Smooth muscle cell of the pulmonary artery (primary cell): Measurements from ENCODE around the gene ABCA4. TPM values are rescaled to one million over a fixed set of nuclear protein-coding genes. Genes with fewer than 3 reads are reported as not detected.

ENCODE experiments used
- total RNA-seq: library from RNA; depleted of rRNA; stranded (reverse); fragments of >200 nt; gene quantifications from 2 replicates; pipeline ENCODE4 v1.2.3, GENCODE V29; 2014

Gene ABCA4
- 0.65 and 0.83 TPM in 2 replicates for total RNA-seq

GRCh38 chr1:94120991-94121390 is at the start of gene ABCA4:
ABCA4 (minus strand) TSS chr1:94121148; CDS start chr1:94121045, 103 bp downstream.

Other genes with a start within 250 kb of the ABCA4 start
- 22.2 and 26.9 TPM in 2 replicates for gene DNTTIP2, start 241.9 kb downstream of the ABCA4 start, total RNA-seq
- gene GCLM, start 211.7 kb downstream of the ABCA4 start, total RNA-seq = 20.9 and 31.1 TPM in 2 replicates
- 50.1 and 56.6 TPM in 2 replicates for gene ARHGAP29, start 116.4 kb upstream of the ABCA4 start, total RNA-seq